ENCODE measurements around the gene FSHR. TPM values are rescaled to one million over a fixed set of nuclear protein-coding genes. Genes with fewer than 3 reads are reported as not detected.

The FSHR gene
- polyA plus RNA-seq, 1 donor (not counting 4 experiments of a cell fraction or from before 2014, with no cell fraction given): not detected

DNA sequence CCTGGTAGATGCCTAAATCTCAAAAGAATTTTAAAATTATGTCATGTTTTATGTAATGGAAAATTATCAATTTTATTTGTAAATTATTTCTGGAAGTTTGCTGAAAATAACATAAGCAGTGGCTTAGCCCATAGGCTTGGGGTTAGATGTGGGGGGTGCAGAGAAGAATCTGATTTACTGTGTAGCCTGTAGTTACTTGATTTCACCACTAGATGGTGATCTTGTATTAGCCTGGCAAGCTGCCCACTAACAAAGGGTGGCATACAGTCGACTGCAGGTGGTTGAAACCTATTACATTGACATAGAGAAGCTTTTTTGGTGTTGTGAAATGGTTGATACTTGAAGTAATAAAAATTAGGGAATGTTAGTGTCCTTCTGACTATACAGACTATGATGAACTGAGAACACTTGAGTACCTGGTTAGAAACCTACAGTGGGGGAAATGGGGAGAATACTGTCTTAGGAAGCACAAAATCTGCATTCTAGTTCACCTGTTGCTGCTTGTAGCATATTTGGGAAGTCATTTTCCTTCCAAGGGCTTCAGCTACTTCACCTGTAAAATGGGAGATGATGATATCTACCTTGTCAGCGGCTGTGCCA, 207.8 kb downstream of the FSHR start:
- Histone ChIP-seq H3K4me1 (ENCODE audit: control insufficient read depth, extremely low read depth, insufficient read depth, low read length) (no peaks in the 10 kb centered on the region), H3K4me3 (ENCODE audit: control insufficient read depth in 2 of 3, extremely low read depth in 1 of 3, insufficient read depth in 2 of 3, low read depth in 1 of 3, low read length in 3 of 3) (no peak overlapping the region), H3K79me2 (ENCODE audit: control insufficient read depth, insufficient read depth, low read length) (no peaks in the 10 kb centered on the region), H3K9ac (ENCODE audit: control insufficient read depth, extremely low read depth, insufficient read depth, low read length) (no peak overlapping the region), H3K27ac (ENCODE audit: control insufficient read depth, insufficient read depth, low read length) (no peak overlapping the region), H3K9me1 (ENCODE audit: control insufficient read depth, extremely low read depth, insufficient read depth, low read length) (no peaks in the 10 kb centered on the region), H3K4me2 (ENCODE audit: control insufficient read depth, extremely low read depth, insufficient read depth, low read depth, low read length) (no peak overlapping the region), H3K36me3 (ENCODE audit: control insufficient read depth in 2 of 2, extremely low read depth in 1 of 2, insufficient read depth in 2 of 2, low read length in 2 of 2) (no peaks in the 10 kb centered on the region), H4K20me1 (ENCODE audit: control insufficient read depth, extremely low read depth, insufficient read depth, low read length) (no peaks in the 10 kb centered on the region), H3K9me3 (ENCODE audit: control insufficient read depth, low read depth, low read length) (no peaks in the 10 kb centered on the region), H2AFZ (ENCODE audit: control insufficient read depth, low read length) (no peak overlapping the region), H3K27me3 (ENCODE audit: control insufficient read depth, extremely low read depth, insufficient read depth, low read length) (no peaks in the 10 kb centered on the region)
- TF ChIP-seq EZH2 (IDR thresholded peaks at IDR 0.05; ENCODE audit: low read length): no peak
- TF ChIP-seq, protein P1, sequence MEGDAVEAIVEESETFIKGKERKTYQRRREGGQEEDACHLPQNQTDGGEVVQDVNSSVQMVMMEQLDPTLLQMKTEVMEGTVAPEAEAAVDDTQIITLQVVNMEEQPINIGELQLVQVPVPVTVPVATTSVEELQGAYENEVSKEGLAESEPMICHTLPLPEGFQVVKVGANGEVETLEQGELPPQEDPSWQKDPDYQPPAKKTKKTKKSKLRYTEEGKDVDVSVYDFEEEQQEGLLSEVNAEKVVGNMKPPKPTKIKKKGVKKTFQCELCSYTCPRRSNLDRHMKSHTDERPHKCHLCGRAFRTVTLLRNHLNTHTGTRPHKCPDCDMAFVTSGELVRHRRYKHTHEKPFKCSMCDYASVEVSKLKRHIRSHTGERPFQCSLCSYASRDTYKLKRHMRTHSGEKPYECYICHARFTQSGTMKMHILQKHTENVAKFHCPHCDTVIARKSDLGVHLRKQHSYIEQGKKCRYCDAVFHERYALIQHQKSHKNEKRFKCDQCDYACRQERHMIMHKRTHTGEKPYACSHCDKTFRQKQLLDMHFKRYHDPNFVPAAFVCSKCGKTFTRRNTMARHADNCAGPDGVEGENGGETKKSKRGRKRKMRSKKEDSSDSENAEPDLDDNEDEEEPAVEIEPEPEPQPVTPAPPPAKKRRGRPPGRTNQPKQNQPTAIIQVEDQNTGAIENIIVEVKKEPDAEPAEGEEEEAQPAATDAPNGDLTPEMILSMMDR (optimal IDR thresholded peaks at IDR 0.05 in 1 of 3, IDR thresholded peaks at IDR 0.05 in 1 of 3, conservative IDR thresholded peaks at IDR 0.05 in 1 of 3; ENCODE audit: extremely low read depth in 1 of 3, insufficient read depth in 2 of 3, low read length in 3 of 3): peak; percentile 70 to 74 (median 73)
- DNase-seq (ENCODE audit: low read depth, low spot score): peak; percentile 11
- FAIRE-seq: peak; percentile 84
- dilution Hi-C loops (cut with MboI; ENCODE audit: extremely low pct_ligation_motif_present, low sequenced_read_pairs): no loop called here

DNA sequence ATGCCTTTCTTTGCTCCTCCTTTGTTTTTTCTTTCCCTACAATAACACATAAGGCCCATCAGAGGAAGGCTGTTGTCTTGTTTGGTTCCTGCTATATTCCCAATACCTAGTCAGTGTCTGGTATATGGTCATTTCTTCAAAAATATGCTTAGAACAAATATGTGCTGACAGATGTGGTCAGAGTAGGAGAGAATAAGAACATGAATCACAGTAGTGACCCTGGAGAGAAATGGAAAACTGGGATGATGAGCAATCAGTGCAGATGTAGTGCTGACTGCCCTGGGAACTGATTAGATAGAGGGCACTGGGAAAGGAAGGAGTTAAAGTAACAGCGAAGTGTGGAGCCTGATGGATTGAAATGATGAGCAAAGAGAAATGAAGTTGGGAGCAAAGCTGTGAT, 209.4 kb downstream of the FSHR start:
- H3K4me1 ChIP-seq (ENCODE audit: control insufficient read depth, extremely low read depth, insufficient read depth, low read length): no peaks in the 10 kb centered on the region
- H3K36me3 ChIP-seq (ENCODE audit: control insufficient read depth in 2 of 2, extremely low read depth in 1 of 2, insufficient read depth in 2 of 2, low read length in 2 of 2): no peaks in the 10 kb centered on the region
- H3K9me1 ChIP-seq (ENCODE audit: control insufficient read depth, extremely low read depth, insufficient read depth, low read length): no peaks in the 10 kb centered on the region
- H2AFZ ChIP-seq (ENCODE audit: control insufficient read depth, low read length): no peak overlapping the region
- dilution Hi-C loops (cut with MboI; ENCODE audit: extremely low pct_ligation_motif_present, low sequenced_read_pairs): no loop called here
- no peak overlapping the region for H3K27ac ChIP-seq (ENCODE audit: control insufficient read depth, insufficient read depth, low read length)
- DNase-seq (ENCODE audit: low read depth, low spot score) (no peak), FAIRE-seq (no peak)
- no peak for TF ChIP-seq EZH2 (IDR thresholded peaks at IDR 0.05; ENCODE audit: low read length)
- no peak overlapping the region for H3K4me3 ChIP-seq (ENCODE audit: control insufficient read depth in 2 of 3, extremely low read depth in 1 of 3, insufficient read depth in 2 of 3, low read depth in 1 of 3, low read length in 3 of 3)
- no peaks in the 10 kb centered on the region for H3K79me2 ChIP-seq (ENCODE audit: control insufficient read depth, insufficient read depth, low read length)
- no peak overlapping the region for H3K4me2 ChIP-seq (ENCODE audit: control insufficient read depth, extremely low read depth, insufficient read depth, low read depth, low read length)
- H4K20me1 ChIP-seq (ENCODE audit: control insufficient read depth, extremely low read depth, insufficient read depth, low read length): no peaks in the 10 kb centered on the region
- H3K9me3 ChIP-seq (ENCODE audit: control insufficient read depth, low read depth, low read length): no peaks in the 10 kb centered on the region
- no peaks in the 10 kb centered on the region for H3K27me3 ChIP-seq (ENCODE audit: control insufficient read depth, extremely low read depth, insufficient read depth, low read length)
- no peak overlapping the region for H3K9ac ChIP-seq (ENCODE audit: control insufficient read depth, extremely low read depth, insufficient read depth, low read length)

DNA sequence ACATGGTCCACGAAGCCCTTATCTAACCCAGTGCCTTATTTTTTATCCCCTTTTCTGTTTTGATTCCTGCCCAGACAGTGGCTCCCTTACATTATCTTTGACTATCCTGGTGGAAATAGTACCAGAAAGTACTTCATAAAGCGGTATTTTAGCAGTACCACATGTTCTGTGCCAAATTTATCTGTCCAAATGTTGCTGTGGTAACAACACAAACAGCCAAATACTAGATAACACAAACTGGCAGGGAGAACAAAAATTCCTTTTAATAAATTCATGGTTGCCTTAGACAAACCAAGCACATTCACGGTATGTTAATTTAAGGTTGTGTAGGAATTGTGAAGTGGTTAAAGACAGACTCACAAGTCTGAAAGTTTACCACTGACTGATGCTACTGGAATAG, 210.9 kb downstream of the FSHR start:
- Histone ChIP-seq H3K4me1 (ENCODE audit: control insufficient read depth, extremely low read depth, insufficient read depth, low read length) (no peaks in the 10 kb centered on the region), H2AFZ (ENCODE audit: control insufficient read depth, low read length) (no peak overlapping the region), H3K4me3 (ENCODE audit: control insufficient read depth in 2 of 3, extremely low read depth in 1 of 3, insufficient read depth in 2 of 3, low read depth in 1 of 3, low read length in 3 of 3) (no peak overlapping the region), H3K27ac (ENCODE audit: control insufficient read depth, insufficient read depth, low read length) (no peak overlapping the region), H3K9me3 (ENCODE audit: control insufficient read depth, low read depth, low read length) (no peaks in the 10 kb centered on the region), H3K79me2 (ENCODE audit: control insufficient read depth, insufficient read depth, low read length) (no peaks in the 10 kb centered on the region), H3K36me3 (ENCODE audit: control insufficient read depth in 2 of 2, extremely low read depth in 1 of 2, insufficient read depth in 2 of 2, low read length in 2 of 2) (no peaks in the 10 kb centered on the region), H3K9ac (ENCODE audit: control insufficient read depth, extremely low read depth, insufficient read depth, low read length) (no peak overlapping the region), H3K4me2 (ENCODE audit: control insufficient read depth, extremely low read depth, insufficient read depth, low read depth, low read length) (no peak overlapping the region), H3K9me1 (ENCODE audit: control insufficient read depth, extremely low read depth, insufficient read depth, low read length) (no peaks in the 10 kb centered on the region), H4K20me1 (ENCODE audit: control insufficient read depth, extremely low read depth, insufficient read depth, low read length) (no peaks in the 10 kb centered on the region), H3K27me3 (ENCODE audit: control insufficient read depth, extremely low read depth, insufficient read depth, low read length) (no peaks in the 10 kb centered on the region)
- no peak for DNase-seq (ENCODE audit: low read depth, low spot score)
- dilution Hi-C loops (cut with MboI; ENCODE audit: extremely low pct_ligation_motif_present, low sequenced_read_pairs): no loop called here
- TF ChIP-seq, protein P1 (optimal IDR thresholded peaks at IDR 0.05 in 1 of 3, IDR thresholded peaks at IDR 0.05 in 1 of 3, conservative IDR thresholded peaks at IDR 0.05 in 1 of 3; ENCODE audit: extremely low read depth in 1 of 3, insufficient read depth in 2 of 3, low read length in 3 of 3): no peak
- TF ChIP-seq EZH2 (IDR thresholded peaks at IDR 0.05; ENCODE audit: low read length): no peak
- no peak for FAIRE-seq
